GM19463 (cell line): ENCODE measurements around the gene GPR146.

Experiments used
- ATAC-seq: cut with Tn5 transposase; IDR thresholded peaks from one replicate; pipeline ENCODE4 v1.9.1; 2021; ENCODE audit warnings: mild to moderate bottlenecking, moderate library complexity; ENCODE audit not compliant: unreplicated experiment

Gene GPR146

GRCh38 chr7:1041551-1042491 lies 2.5 kb upstream of the GPR146 start:
- no peak for ATAC-seq

GRCh38 chr7:1042492-1042833 lies 1.9 kb upstream of the GPR146 start:
- no peak for ATAC-seq

- ATAC-seq: no peak
These were observed 676 bp upstream of the GPR146 start for GRCh38 chr7:1043552-1044188.

GRCh38 chr7:1045069-1046063 lies 1.0 kb downstream of the GPR146 start:
- no peak for ATAC-seq

- no peak for ATAC-seq
These were observed 2.7 kb downstream of the GPR146 start for GRCh38 chr7:1046722-1047679.

GRCh38 chr7:1049006-1049741 lies 4.8 kb downstream of the GPR146 start:
- no peak for ATAC-seq

- no peak for ATAC-seq
These were observed 5.5 kb downstream of the GPR146 start for GRCh38 chr7:1049801-1050200.

GRCh38 chr7:1050254-1050906 lies 6.0 kb downstream of the GPR146 start:
- no peak for ATAC-seq

GRCh38 chr7:1050956-1051690 lies 6.8 kb downstream of the GPR146 start:
- ATAC-seq: no peak

GRCh38 chr7:1052031-1052818 lies 7.9 kb downstream of the GPR146 start:
- ATAC-seq: no peak

GRCh38 chr7:1053002-1053411 lies 8.7 kb downstream of the GPR146 start:
- no peak for ATAC-seq

GRCh38 chr7:1053816-1054370 lies 9.5 kb downstream of the GPR146 start:
- ATAC-seq: no peak

GRCh38 chr7:1054438-1054837 lies 10.1 kb downstream of the GPR146 start:
- ATAC-seq: no peak

GRCh38 chr7:1054861-1055450 lies 10.6 kb downstream of the GPR146 start:
- no peak for ATAC-seq

- ATAC-seq: no peak
These were observed 11.2 kb downstream of the GPR146 start for GRCh38 chr7:1055491-1055955.

GRCh38 chr7:1055956-1056784 lies 11.8 kb downstream of the GPR146 start:
- ATAC-seq: no peak
